GM23338 (cell line): ENCODE results near the gene MYO1F. TPM values are rescaled to one million over a fixed set of nuclear protein-coding genes. Genes with fewer than 3 reads are reported as not detected.

Experiments used
- ATAC-seq: fragments of 200-7000 bp; cut with Tn5 transposase; 3 replicates; pipeline ENCODE4 v1.9.1; 2020
- DNase-seq: peaks from one replicate; pipeline ENCODE4 v3.0.0-alpha.2; 2015; ENCODE audit warnings: low spot score
- H2AFZ ChIP-seq: fragments of 200-600 bp; sonication (generic); 2 replicates; pipeline ENCODE4 v1.8.0; 2016; ENCODE audit warnings: antibody characterized with exemption, mild to moderate bottlenecking, moderate library complexity
- H3F3A ChIP-seq: fragments of 200-600 bp; sonication (generic); replicated peaks from 2 replicates; pipeline ENCODE4 v1.8.0; 2017; ENCODE audit warnings: antibody characterized with exemption, mixed run types, low read depth
- H3K27ac ChIP-seq: fragments of 200-600 bp; sonication (generic); 2 replicates; pipeline ENCODE4 v1.6.1; 2016; ENCODE audit warnings: low read depth
- H3K27me3 ChIP-seq: fragments of 200-600 bp; sonication (generic); 2 replicates; pipeline ENCODE4 v1.8.0; 2016; ENCODE audit warnings: mild to moderate bottlenecking, mixed run types, moderate library complexity; ENCODE audit not compliant: insufficient read depth
- H3K36me3 ChIP-seq: fragments of 200-600 bp; sonication (generic); 2 replicates; pipeline ENCODE4 v1.8.0; 2016; ENCODE audit warnings: mild to moderate bottlenecking; ENCODE audit not compliant: insufficient read depth
- H3K4me1 ChIP-seq: fragments of 200-600 bp; sonication (generic); 2 replicates; pipeline ENCODE4 v1.8.0; 2016; ENCODE audit warnings: mild to moderate bottlenecking, moderate library complexity; ENCODE audit not compliant: insufficient read depth
- H3K4me2 ChIP-seq: fragments of 200-600 bp; sonication (generic); 2 replicates; pipeline ENCODE4 v1.7.1; 2017; ENCODE audit warnings: mixed run types
- H3K4me3 ChIP-seq: fragments of 200-600 bp; sonication (generic); 2 replicates; pipeline ENCODE4 v1.6.1; 2016; ENCODE audit warnings: mixed run types
- H3K79me2 ChIP-seq: fragments of 200-600 bp; sonication (generic); replicated peaks from 2 replicates; pipeline ENCODE4 v1.8.0; 2017; ENCODE audit warnings: mild to moderate bottlenecking; ENCODE audit not compliant: insufficient read depth
- H3K9me2 ChIP-seq: fragments of 200-600 bp; sonication (generic); 2 replicates; pipeline ENCODE4 v1.8.0; 2017; ENCODE audit not compliant: insufficient read depth
- H4K20me1 ChIP-seq: fragments of 200-600 bp; sonication (generic); replicated peaks from 2 replicates; pipeline ENCODE4 v1.8.0; 2017; ENCODE audit warnings: mild to moderate bottlenecking; ENCODE audit not compliant: insufficient read depth
- H3K27ac Mint-ChIP-seq: 2 replicates; pipeline ENCODE4 v1.8.0; 2020; ENCODE audit warnings: inconsistent platforms, mild to moderate bottlenecking, moderate library complexity, mixed read lengths
- H3K27me3 Mint-ChIP-seq: 3 replicates; pipeline ENCODE4 v1.8.0; 2022; ENCODE audit warnings: low read depth, mild to moderate bottlenecking, moderate library complexity, mixed read lengths, inconsistent platforms; ENCODE audit not compliant: insufficient read depth, poor library complexity
- H3K36me3 Mint-ChIP-seq: 3 replicates; pipeline ENCODE4 v1.8.0; 2021; ENCODE audit warnings: low read depth, mild to moderate bottlenecking, inconsistent platforms, moderate library complexity, mixed read lengths
- H3K4me1 Mint-ChIP-seq: 3 replicates; pipeline ENCODE4 v1.8.0; 2020; ENCODE audit warnings: mild to moderate bottlenecking, inconsistent platforms, mixed read lengths
- H3K4me3 Mint-ChIP-seq: 3 replicates; pipeline ENCODE4 v1.8.0; 2021; ENCODE audit warnings: moderate library complexity, mild to moderate bottlenecking, inconsistent platforms, mixed read lengths
- H3K9me3 Mint-ChIP-seq: 3 replicates; pipeline ENCODE4 v1.8.0; 2020; ENCODE audit warnings: moderate library complexity, mild to moderate bottlenecking, inconsistent platforms, mixed read lengths
- EZH2 ChIP-seq: fragments of 200-600 bp; sonication (generic); IDR thresholded peaks from one replicate; pipeline ENCODE4 v1.8.0; 2017; ENCODE audit warnings: antibody characterized with exemption, mild to moderate bottlenecking, low read depth; ENCODE audit not compliant: unreplicated experiment
- EZH2phosphoT487 ChIP-seq: fragments of 200-600 bp; sonication (generic); IDR thresholded peaks from one replicate; pipeline ENCODE4 v1.8.1; 2018; ENCODE audit warnings: antibody characterized with exemption; ENCODE audit not compliant: unreplicated experiment
- JUNB ChIP-seq: IDR thresholded peaks from one replicate; pipeline ENCODE4 v1.6.1; 2016; ENCODE audit warnings: antibody characterized with exemption; ENCODE audit not compliant: unreplicated experiment
- POLR2AphosphoS5 ChIP-seq: IDR thresholded peaks from 2 replicates; pipeline ENCODE4 v1.6.1; 2016; ENCODE audit warnings: antibody characterized with exemption, low read depth
- ZNF114 ChIP-seq: fragments of 250-450 bp; sonication (Bioruptor Pico); IDR thresholded peaks from 2 replicates; pipeline ENCODE4 v1.5.0; 2020; ENCODE audit warnings: mild to moderate bottlenecking, moderate library complexity
- ZNF331 ChIP-seq: fragments of 250-450 bp; sonication (Bioruptor Pico); IDR thresholded peaks from 2 replicates; pipeline ENCODE4 v1.5.0; 2020; ENCODE audit warnings: low read depth, mild to moderate bottlenecking, moderate library complexity
- ZNF462 ChIP-seq: fragments of 250-450 bp; sonication (Bioruptor Pico); IDR thresholded peaks from 2 replicates; pipeline ENCODE4 v1.5.0; 2020; ENCODE audit warnings: mild to moderate bottlenecking, moderate library complexity
- polyA plus RNA-seq: library from polyadenylated mRNA; unstranded; fragments of >200 nt; fragmentation: Nextera tagmentation; extraction: Ambion mirVana; gene quantifications from 2 replicates; pipeline ENCODE4 v1.2.1, GENCODE V29; 2016
- total RNA-seq: library from RNA; depleted of rRNA; stranded (reverse); fragments of >200 nt; shearing (Covaris generic); gene quantifications from 2 replicates; pipeline ENCODE4 v1.2.3, GENCODE V29; 2014

Gene MYO1F
- total and polyA plus RNA-seq, 2 experiments from 2014 or later = 3.9 to 5.7 TPM

GRCh38 chr19:8608941-8609278, 31.7 kb upstream of the MYO1F start (continued):
- TF ChIP-seq ZNF462 (CRISPR knock-in tag) (no peak), EZH2 (no peak), POLR2AphosphoS5 (no peak), JUNB (no peak)

GRCh38 chr19:8607386-8607785, 30.1 kb upstream of the MYO1F start:
- Mint-ChIP-seq H3K4me3 (no peak overlapping the region), H3K36me3 (peaks cover 55% of the 10 kb centered on the region), H3K27me3 (peaks cover 26% of the 10 kb centered on the region), H3K27ac (no peak overlapping the region), H3K4me1 (peaks cover 31% of the 10 kb centered on the region), H3K9me3 (peaks cover 14% of the 10 kb centered on the region; the same call in 2 of the 3 replicates)
- no peak for DNase-seq
- Histone ChIP-seq H3K4me2 (no peak overlapping the region), H3K4me1 (peaks cover 19% of the 10 kb centered on the region), H3K9me2 (no peaks in the 10 kb centered on the region), H3K79me2 (peaks cover 43% of the 10 kb centered on the region), H4K20me1 (no peaks in the 10 kb centered on the region; the same call in 1 of the 2 replicates), H3K27ac (no peak overlapping the region), H2AFZ (no peak overlapping the region), H3K4me3 (no peak overlapping the region), H3K27me3 (no peaks in the 10 kb centered on the region), H3F3A (peaks cover 10% of the 10 kb centered on the region), H3K36me3 (peaks cover 11% of the 10 kb centered on the region; the same call in 1 of the 2 replicates)
- ATAC-seq = no peak
- TF ChIP-seq ZNF462 (CRISPR knock-in tag) = no peak
- TF ChIP-seq ZNF114 (CRISPR knock-in tag) = no peak
- TF ChIP-seq EZH2phosphoT487 = no peak
- no peak for TF ChIP-seq JUNB
- no peak for TF ChIP-seq ZNF331 (CRISPR knock-in tag)
- no peak for TF ChIP-seq EZH2
